Kidney (tissue), 14 donors: Measurements from ENCODE around the gene SMCO4. TPM values are rescaled to one million over a fixed set of nuclear protein-coding genes. Genes with fewer than 3 reads are reported as not detected.
"Not testable (repeated sequence)": the region's sequence is repeated elsewhere in the genome, so short reads cannot be mapped to it uniquely, and the experiment has no call there.

Experiments
- DNase-seq, 5 donors: peaks; one replicate each; pipeline ENCODE4 v3.0.0-alpha.2; 2013 to 2020
- FAIRE-seq: peaks from 2 replicates; lab custom pipeline; 2012; peaks lifted over from hg19 to GRCh38; lab: Jason Lieb, UNC
- H3K27ac ChIP-seq, 2 donors: one replicate each; pipeline ENCODE4 v1.7.0; 2013; ENCODE audit warnings: low read depth in 2 of 2, low read length in 2 of 2, inconsistent platforms in 1 of 2
- H3K27me3 ChIP-seq: one replicate; pipeline ENCODE4 v1.7.1; 2013; ENCODE audit warnings: low read length, inconsistent platforms; ENCODE audit not compliant: control insufficient read depth, insufficient read depth
- H3K36me3 ChIP-seq, 3 donors: one replicate each; pipeline versions ENCODE4 v1.7.0 to v1.7.1; 2013; ENCODE audit warnings: low read length in 3 of 3, control low read depth in 1 of 3, inconsistent platforms in 1 of 3; ENCODE audit not compliant: insufficient read depth in 3 of 3, control insufficient read depth in 2 of 3
- H3K4me1 ChIP-seq, 3 donors: one replicate each; pipeline versions ENCODE4 v1.7.0 to v1.7.1; 2013; ENCODE audit warnings: low read length in 3 of 3, inconsistent platforms in 1 of 3, low read depth in 1 of 3; ENCODE audit not compliant: control insufficient read depth in 2 of 3, insufficient read depth in 2 of 3
- H3K4me3 ChIP-seq, 3 donors: one replicate each; pipeline versions ENCODE4 v1.7.0 to v1.8.1; 2013; ENCODE audit warnings: low read length in 3 of 3, control low read depth in 1 of 3, inconsistent platforms in 1 of 3
- H3K9ac ChIP-seq, 3 donors: one replicate each; pipeline versions ENCODE4 v1.7.0 to v1.7.1; 2013; ENCODE audit warnings: low read length in 3 of 3, control low read depth in 1 of 3, inconsistent platforms in 1 of 3
- H3K9me3 ChIP-seq, 3 donors: one replicate each; pipeline versions ENCODE4 v1.7.0 to v1.7.1; 2013; ENCODE audit warnings: low read length in 3 of 3, control low read depth in 1 of 3, inconsistent platforms in 1 of 3; ENCODE audit not compliant: control insufficient read depth in 2 of 3, insufficient read depth in 1 of 3
- intact Hi-C: fragments of 100-400 bp; cut with DNase I; formaldehyde crosslinking; loops from one replicate; pipeline ENCODE4 v1.11.1; 2022
- polyA plus RNA-seq: library from polyadenylated mRNA; stranded (reverse); fragments of 350-450 nt; fragmentation: Illumina TruSeq; extraction: RNeasy Lipid Tissue Mini Kit (QIAGEN cat#74804); gene quantifications from one replicate; pipeline ENCODE4 v1.2.3, GENCODE V29; 2014; ENCODE audit warnings: low read depth, low replicate concordance; ENCODE audit not compliant: insufficient read depth
- total RNA-seq: library from RNA; stranded (reverse); fragmentation: NEBNext Ultra II Directional; extraction: Animal tissue kit (Norgen Biotek cat#: 25700); gene quantifications from one replicate; pipeline ENCODE4 v1.2.1, GENCODE V29; 2021
- TF ChIP-seq, protein P1 (sequence below): IDR thresholded peaks from 3 replicates; pipeline ENCODE4 v1.5.1; 2012; ENCODE audit warnings: mild to moderate bottlenecking, moderate library complexity, borderline replicate concordance; ENCODE audit not compliant: insufficient read depth; ENCODE audit errors: extremely low read depth
- donor health status: control.
- donor health status: control.
- donor health status: control.
- donor health status: control.
- donor health status: control.
- donor health status: DM: yes; HTN: yes; CAD: no.
- donor health status: Normal renal cell carcinoma (clear cell type).

Gene SMCO4
- total and polyA plus RNA-seq, 2 donors from 2014 or later, result 33.0 to 102 TPM

DNA sequence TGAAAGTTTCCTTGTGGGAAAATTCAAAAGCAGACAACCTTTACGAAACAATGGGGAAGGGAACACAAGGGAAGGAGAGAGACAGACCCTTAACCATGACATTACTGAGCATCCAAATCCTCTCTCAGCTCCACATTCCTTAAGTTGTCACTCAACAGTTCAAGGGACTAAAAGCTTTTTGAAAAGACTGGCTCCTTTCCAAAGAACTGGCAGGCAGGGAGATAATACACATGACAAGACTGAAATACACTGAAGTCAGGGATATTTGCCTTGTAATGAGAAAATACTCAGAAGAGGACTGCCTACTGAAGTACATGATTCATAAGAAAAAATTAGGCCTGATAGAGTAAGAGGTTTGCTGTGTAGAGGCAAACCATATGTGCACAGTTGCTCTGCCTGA lies 69.1 kb downstream of the SMCO4 start:
- Histone ChIP-seq H3K9me3 (no peaks in the 10 kb centered on the region), H3K9ac (no peak overlapping the region), H3K27me3 (no peaks in the 10 kb centered on the region), H3K27ac (no peak overlapping the region), H3K36me3 (no peaks in the 10 kb centered on the region), H3K4me3 (no peak overlapping the region), H3K4me1 (no peaks in the 10 kb centered on the region)
- TF ChIP-seq, protein P1, sequence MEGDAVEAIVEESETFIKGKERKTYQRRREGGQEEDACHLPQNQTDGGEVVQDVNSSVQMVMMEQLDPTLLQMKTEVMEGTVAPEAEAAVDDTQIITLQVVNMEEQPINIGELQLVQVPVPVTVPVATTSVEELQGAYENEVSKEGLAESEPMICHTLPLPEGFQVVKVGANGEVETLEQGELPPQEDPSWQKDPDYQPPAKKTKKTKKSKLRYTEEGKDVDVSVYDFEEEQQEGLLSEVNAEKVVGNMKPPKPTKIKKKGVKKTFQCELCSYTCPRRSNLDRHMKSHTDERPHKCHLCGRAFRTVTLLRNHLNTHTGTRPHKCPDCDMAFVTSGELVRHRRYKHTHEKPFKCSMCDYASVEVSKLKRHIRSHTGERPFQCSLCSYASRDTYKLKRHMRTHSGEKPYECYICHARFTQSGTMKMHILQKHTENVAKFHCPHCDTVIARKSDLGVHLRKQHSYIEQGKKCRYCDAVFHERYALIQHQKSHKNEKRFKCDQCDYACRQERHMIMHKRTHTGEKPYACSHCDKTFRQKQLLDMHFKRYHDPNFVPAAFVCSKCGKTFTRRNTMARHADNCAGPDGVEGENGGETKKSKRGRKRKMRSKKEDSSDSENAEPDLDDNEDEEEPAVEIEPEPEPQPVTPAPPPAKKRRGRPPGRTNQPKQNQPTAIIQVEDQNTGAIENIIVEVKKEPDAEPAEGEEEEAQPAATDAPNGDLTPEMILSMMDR, result no peak
- intact Hi-C loops, result no loop called here
- FAIRE-seq (no peak), DNase-seq (no peak)

DNA sequence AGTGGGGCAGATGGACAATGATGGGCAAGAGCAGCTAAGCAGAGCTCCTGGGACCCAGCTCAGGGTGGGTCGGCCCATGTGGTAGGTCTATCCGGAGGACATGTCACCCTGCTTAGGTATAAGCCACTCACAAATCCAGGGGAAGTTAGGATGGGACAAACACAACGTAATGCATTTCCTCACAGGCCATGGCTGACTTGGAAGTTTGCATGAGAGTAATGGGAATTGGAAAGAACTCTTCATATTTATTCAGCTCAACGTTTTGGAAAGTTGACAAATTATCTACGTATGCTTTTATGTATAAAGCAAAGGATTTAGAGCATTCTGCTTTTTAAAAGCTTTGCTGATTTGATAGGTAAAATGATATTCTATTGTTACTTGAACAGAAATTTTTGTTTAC lies 74.9 kb downstream of the SMCO4 start:
- H3K4me1 ChIP-seq, result no peaks in the 10 kb centered on the region
- H3K36me3 ChIP-seq, result no peaks in the 10 kb centered on the region
- no peak overlapping the region for H3K4me3 ChIP-seq
- H3K27ac ChIP-seq, result no peak overlapping the region
- no peak overlapping the region for H3K9ac ChIP-seq
- no peaks in the 10 kb centered on the region for H3K27me3 ChIP-seq
- no peaks in the 10 kb centered on the region for H3K9me3 ChIP-seq
- TF ChIP-seq, protein P1, result no peak
- DNase-seq (no peak), FAIRE-seq (no peak)
- intact Hi-C loops, result no loop called here

DNA sequence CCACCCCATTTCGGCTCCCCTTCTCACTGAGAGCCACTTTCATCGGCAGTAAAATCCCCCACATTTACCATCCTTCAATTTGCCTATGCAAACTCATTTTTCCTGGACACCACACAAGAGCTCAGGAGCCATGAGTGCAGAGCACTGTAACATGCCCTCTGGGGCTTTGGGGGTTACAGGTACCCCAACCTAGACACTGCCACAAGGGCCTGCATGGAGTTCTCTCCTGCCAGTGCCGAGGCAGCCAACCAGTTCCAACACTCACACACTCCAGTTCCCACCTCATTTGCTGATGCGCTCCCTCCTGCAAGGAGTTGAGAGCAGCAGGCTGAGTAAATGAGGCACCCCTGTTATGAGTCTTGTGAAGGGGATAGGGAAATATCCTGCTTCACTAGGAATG lies 76.1 kb downstream of the SMCO4 start:
- H3K36me3 ChIP-seq, result no peaks in the 10 kb centered on the region
- TF ChIP-seq, protein P1, result no peak
- no peaks in the 10 kb centered on the region for H3K27me3 ChIP-seq
- H3K4me1 ChIP-seq, result no peaks in the 10 kb centered on the region
- intact Hi-C loops, result no loop called here
- H3K4me3 ChIP-seq, result no peak overlapping the region
- no peaks in the 10 kb centered on the region for H3K9me3 ChIP-seq
- H3K27ac ChIP-seq, result no peak overlapping the region
- no peak for FAIRE-seq
- DNase-seq, result no peak
- H3K9ac ChIP-seq, result no peak overlapping the region

DNA sequence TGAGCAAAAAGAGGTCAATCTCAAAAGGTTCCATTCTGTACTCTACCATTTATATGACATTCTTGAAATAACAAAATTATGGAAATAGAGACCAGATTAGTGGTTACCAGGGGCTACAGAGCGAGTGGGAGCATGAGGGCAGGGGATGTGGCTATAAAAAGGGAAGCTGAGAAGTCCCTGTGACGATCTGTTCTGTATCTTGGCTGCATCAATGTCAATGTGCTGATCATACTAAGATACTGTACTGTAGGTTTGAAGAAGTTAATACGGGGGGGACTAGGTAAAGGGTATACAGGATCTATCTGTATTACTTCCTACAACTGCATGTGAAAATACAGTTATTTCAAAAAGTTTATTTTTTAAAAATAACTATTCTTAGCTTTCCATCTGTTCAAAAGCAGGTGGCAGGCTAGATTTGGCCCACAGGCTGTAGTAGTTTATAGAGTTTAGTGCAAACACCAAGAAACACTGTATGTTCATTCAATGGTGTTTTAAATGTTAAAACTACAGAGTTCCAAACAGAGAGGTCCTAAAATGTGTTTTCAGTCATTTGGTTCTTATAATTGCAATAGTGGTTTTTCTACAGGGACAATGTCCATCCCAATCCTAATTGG lies 78.2 kb downstream of the SMCO4 start:
- TF ChIP-seq, protein P1, result no peak
- H3K4me1 ChIP-seq, result no peaks in the 10 kb centered on the region
- H3K27ac ChIP-seq, result no peak overlapping the region
- no peaks in the 10 kb centered on the region for H3K9me3 ChIP-seq
- H3K9ac ChIP-seq, result no peak overlapping the region
- FAIRE-seq (no peak), DNase-seq (no peak)
- H3K27me3 ChIP-seq, result no peaks in the 10 kb centered on the region
- no peak overlapping the region for H3K4me3 ChIP-seq
- intact Hi-C loops, result no loop called here
- no peaks in the 10 kb centered on the region for H3K36me3 ChIP-seq

DNA sequence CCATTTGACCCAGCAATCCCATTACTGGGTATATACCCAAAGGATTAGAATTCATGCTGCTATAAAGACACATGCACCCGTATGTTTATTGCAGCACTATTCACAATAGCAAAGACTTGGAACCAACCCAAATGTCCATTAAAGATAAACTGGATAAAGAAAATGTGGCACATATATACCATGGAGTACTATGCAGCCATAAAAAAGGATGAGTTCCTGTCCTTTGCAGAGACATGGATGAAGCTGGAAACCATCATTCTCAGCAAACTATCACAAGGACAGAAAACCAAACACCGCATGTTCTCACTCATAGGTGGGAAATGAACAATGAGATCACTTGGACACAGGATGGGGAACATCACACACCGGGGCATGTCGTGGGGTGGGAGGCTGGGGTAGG lies 79.5 kb downstream of the SMCO4 start:
- H3K4me1 ChIP-seq, H3K9me3 ChIP-seq, DNase-seq, H3K27me3 ChIP-seq, H3K4me3 ChIP-seq, FAIRE-seq, H3K27ac ChIP-seq, H3K36me3 ChIP-seq, H3K9ac ChIP-seq, intact Hi-C loops: not testable (repeated sequence)
